GM19193 (cell line): ENCODE results near the gene WDR33.

Source experiments
- POLR2A ChIP-seq: IDR thresholded peaks from 4 replicates; pipeline ENCODE4 v1.6.1; 2011; ENCODE audit not compliant: insufficient read depth, insufficient read length; ENCODE audit errors: extremely low read depth

Gene WDR33

GRCh38 chr2:127678531-127678930 is 132.4 kb downstream of the WDR33 start:
- no peak for TF ChIP-seq POLR2A

DNA sequence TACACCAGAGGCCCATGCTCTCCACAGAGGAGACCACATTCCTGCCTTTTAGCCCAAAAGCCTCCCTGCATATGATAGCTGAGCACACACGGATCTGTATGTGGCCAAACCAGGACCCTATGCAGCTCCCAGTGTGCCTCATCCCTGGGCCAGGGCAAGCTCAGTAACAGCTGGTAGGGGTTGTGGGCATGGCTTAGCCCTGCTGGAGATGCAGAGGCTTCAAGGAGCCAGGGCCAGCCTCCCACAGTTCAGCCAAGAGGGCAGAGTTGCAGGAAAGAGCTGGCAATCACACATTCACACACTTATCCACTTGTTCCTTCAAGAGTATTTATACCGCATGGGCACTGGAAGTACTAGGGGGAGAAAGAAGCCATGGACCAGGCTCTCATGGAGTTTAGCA is 134.1 kb downstream of the WDR33 start:
- no peak for TF ChIP-seq POLR2A

GRCh38 chr2:127675331-127676261 is 135.4 kb downstream of the WDR33 start, which contains the start of gene LIMS2:
Gene LIMS2, minus strand, starts transcription at chr2:127675530. Its CDS starts 506 bp downstream, at chr2:127675024.
- TF ChIP-seq POLR2A, result no peak

- no peak for TF ChIP-seq POLR2A
Observed at GRCh38 chr2:127674241-127675209, 136.4 kb downstream of the WDR33 start.

DNA sequence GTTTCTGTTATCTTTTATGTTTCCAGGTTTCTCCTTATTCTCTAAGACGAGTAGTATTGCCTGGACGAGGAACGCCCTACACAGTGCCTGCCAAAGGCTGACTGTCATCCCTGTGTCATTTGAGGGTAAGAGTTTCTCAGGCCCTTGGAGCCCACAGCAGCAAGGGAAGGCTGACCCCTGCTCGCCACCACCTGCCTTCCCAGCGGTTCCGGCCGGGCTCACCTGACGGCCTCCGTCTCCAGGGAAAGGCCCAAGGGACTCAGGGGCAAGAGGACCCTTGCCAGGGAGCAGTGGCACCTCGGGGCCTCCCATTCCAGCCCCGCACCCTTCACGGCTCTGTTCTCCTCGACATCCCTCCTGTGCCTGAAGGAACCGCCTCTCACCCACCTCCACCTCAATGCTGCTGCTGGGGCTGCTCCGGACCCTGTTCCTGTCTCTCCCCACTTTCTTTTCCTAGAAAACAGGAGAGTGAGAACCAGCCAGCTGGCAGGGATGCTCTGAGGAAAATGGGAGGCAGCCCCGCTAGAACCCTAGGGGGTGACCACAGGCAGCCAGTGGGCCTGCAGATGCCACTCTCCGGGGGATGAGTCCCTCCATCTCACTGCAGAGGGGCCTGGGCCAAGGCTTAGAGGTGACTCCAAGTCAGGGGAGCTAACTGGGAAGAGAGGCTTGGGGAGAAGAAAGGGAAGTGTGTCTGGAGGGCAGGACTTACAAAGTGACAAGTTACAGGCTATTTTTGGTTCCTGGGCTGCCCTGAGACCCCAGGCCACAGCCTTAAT is 137.5 kb downstream of the WDR33 start:
- TF ChIP-seq POLR2A, result no peak

DNA sequence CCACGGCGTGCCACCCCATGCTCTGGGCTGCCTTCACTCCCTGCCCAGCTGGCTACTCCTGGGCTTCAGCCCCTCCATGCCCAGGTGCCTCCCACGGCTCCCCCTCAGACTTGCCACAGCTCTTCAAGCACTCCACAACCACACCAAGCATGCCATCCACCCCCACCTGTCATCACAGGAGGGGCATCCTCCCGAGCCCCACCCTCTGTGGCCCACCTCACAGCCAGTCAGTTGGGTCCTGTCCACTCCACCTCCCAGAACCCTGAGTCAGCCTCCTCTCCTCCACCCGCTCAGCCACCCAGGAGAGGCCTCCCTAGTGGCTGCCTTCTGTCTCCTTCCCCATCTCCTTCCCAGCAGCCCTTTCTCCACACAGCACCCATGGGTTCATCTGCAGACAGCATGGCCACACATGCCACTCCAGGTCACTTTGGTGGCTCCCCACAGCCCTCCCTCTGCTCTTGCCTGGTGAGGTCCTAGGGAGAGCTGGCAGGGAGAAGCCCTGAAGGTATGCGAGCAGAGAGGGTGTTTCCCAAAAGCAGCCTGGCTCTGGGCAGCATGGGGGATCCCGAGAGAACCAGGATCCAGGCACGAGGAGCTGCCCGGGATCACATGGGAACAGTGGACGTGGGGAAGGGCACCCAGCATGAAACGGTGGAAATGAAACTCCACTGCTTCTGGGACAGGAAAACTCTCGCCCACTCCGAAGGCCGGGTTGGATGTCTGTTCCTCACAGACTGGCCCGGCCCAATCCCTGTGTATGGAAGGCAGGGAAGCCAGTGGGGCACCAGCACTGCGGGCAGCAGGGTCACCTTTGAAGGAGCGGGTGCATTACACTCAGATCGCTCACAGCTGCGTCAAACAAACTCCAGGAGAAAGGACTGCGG is 138.4 kb downstream of the WDR33 start:
- TF ChIP-seq POLR2A, result no peak

DNA sequence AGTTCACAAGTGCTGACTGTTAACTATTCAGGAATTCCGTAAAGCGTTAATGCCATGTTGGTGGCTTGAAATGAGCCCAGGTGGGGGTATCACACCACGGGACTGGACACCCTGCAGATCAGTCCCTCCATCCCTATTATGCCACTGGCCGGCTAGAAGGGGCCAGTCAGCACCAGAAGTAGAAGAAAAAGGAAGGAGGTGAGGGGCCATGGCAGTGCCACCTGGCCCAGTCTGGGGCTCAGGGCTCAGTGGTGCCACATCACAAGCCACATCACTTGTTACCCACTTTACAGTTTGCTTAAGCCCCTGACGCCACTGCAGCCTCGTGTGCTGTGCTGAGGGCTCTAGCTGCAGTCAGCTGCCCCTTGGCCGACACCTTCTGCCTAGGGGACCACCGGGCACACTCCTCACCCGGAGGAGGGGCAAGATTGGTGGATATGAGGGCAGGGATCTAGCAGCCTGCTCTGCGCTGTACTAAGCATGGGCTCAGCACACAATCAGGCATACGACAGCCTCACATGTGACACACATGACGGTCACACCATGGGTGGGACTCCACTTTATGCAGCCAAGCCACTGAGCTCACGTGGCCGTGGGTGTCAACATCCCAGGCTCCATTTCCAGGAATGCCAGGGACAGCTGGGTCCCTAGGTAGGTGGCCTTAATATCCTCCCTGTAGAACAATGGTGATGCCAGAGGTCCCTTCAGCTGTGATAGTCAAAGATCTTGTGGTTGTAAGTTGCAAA is 139.2 kb downstream of the WDR33 start:
- no peak for TF ChIP-seq POLR2A

DNA sequence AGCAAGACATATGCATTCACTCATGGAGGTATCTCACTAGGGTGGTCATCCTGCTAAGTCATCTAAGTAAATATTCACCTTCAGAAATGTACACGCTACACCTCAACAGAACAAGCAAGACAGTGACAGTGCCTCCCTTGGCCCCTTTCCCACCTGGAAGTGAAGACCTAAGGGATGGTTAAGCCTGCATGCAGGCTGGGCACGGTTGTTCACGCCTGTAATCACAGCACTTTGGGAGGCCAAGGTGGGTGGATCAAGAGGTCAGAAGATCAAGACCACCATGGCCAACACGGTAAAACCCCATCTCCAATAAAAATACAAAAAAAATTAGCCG is 140.0 kb downstream of the WDR33 start:
- no peak for TF ChIP-seq POLR2A

- TF ChIP-seq POLR2A, result no peak
Observed at GRCh38 chr2:127670055-127670956, 140.7 kb downstream of the WDR33 start.

DNA sequence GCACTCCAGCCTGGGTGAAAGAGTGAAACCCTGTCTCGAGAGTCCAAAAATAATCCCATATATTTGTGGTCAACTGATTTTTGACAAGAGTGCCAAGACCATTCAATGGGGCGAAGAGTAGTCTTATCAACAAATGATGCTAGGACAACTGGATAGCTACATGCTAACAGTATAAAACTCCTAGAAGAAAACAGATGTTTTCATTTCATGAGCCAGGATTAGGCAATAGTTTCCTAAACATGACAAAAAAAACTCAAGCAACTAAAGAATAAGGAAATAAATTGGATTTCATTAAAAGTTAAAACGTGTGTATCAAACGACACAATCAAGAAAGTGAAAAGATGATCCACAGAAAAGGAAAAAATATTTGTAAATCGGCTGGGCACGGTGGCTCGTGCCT is 141.9 kb downstream of the WDR33 start:
- TF ChIP-seq POLR2A, result no peak

DNA sequence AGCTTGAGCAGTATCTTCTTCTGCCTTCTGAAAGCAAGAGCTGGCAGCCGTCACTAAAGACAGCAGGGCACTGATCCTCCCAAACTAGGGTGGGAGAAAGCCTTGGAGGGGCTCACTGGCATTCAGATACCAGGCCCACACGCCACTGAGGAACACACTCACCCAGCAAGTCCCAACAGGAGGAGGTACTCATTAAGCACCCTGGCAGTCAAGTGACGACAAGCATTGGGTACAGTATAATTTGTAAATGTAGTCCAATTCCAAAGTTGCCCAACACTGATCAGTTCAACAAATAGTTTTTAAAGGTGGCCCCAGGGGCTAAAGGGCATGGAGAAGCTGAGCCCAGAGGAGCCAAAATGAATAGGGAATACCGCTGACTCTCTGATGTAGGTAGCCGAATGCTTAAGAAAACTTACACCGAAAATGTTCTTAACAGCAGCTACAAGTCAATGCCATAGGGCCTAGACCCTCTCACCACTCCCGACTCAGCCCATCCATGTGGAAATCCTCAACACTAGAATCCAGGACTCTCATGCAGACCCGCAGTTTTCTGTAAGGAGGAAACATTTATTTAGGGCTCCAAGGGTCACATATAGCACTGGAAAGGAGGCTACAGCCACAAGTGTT is 145.6 kb downstream of the WDR33 start:
- no peak for TF ChIP-seq POLR2A

GRCh38 chr2:127664895-127665225 is 146.1 kb downstream of the WDR33 start:
- TF ChIP-seq POLR2A, result no peak
